H1 (cell line): ENCODE data around the gene IL17RD. TPM values are rescaled to one million over a fixed set of nuclear protein-coding genes. Genes with fewer than 3 reads are reported as not detected.

Experiments
- CTCF ChIA-PET: fragments of 300-600 bp; sonication (Branson Sonifier 250); formaldehyde crosslinking; loops from one replicate; lab custom pipeline; 2021; ENCODE audit not compliant: partially characterized antibody; lab: Charles Lee
- POLR2A ChIA-PET: fragments of 300-600 bp; sonication (Branson Sonifier 250); formaldehyde crosslinking; loops from one replicate; lab custom pipeline; 2021; ENCODE audit warnings: inconsistent platforms; ENCODE audit not compliant: partially characterized antibody; lab: Charles Lee
- DNase-seq, 2 experiments: peaks; one replicate each; pipeline versions ENCODE4 v3.0.0 to v3.0.0-alpha.2; 2010 to 2022; ENCODE audit warnings: low spot score in 2 of 2, low read depth in 1 of 2, mixed read lengths in 1 of 2
- FAIRE-seq: peaks from 2 replicates; lab custom pipeline; 2011; peaks lifted over from hg19 to GRCh38; lab: Jason Lieb, UNC
- H2AFZ ChIP-seq: 2 replicates; pipeline ENCODE4 v1.8.1; 2012; ENCODE audit warnings: low read length, inconsistent platforms
- H2AK5ac ChIP-seq: 2 replicates; pipeline ENCODE4 v1.6.1; 2013; ENCODE audit warnings: low read depth, low read length
- H2BK120ac ChIP-seq: replicated peaks from 2 replicates; pipeline ENCODE3; 2013; ENCODE audit warnings: low read depth, low read length, inconsistent platforms
- H2BK12ac ChIP-seq: 2 replicates; pipeline ENCODE4 v1.6.1; 2013; ENCODE audit warnings: low read depth, low read length
- H2BK15ac ChIP-seq: 2 replicates; pipeline ENCODE4 v1.6.1; 2013; ENCODE audit warnings: low read length
- H2BK20ac ChIP-seq: 2 replicates; pipeline ENCODE4 v1.6.1; 2013; ENCODE audit warnings: low read length
- H2BK5ac ChIP-seq: 2 replicates; pipeline ENCODE4 v1.6.1; 2013; ENCODE audit warnings: low read depth, low read length
- H3K14ac ChIP-seq: 2 replicates; pipeline ENCODE4 v1.6.1; 2013; ENCODE audit warnings: inconsistent platforms; ENCODE audit not compliant: insufficient read length
- H3K18ac ChIP-seq: 2 replicates; pipeline ENCODE4 v1.6.1; 2013; ENCODE audit warnings: low read length; ENCODE audit errors: extremely low read depth
- H3K23ac ChIP-seq: 2 replicates; pipeline ENCODE4 v1.6.1; 2013; ENCODE audit warnings: inconsistent platforms; ENCODE audit not compliant: insufficient read length
- H3K23me2 ChIP-seq: 2 replicates; pipeline ENCODE4 v1.6.1; 2013; ENCODE audit warnings: low read depth, low read length
- H3K27ac ChIP-seq: 2 replicates; pipeline ENCODE4 v1.6.1; 2011; ENCODE audit warnings: low read depth, low read length, inconsistent platforms
- H3K27me3 ChIP-seq, 4 experiments: replicated peaks in 1 of 4; 1 replicate in 1 of 4; 2 replicates in 3 of 4; pipeline versions ENCODE4 v1.6.1 to v1.8.1; 2011 to 2013; ENCODE audit warnings: low read length in 3 of 4, mild to moderate bottlenecking in 3 of 4, inconsistent platforms in 2 of 4, mixed read lengths in 2 of 4, moderate library complexity in 1 of 4; ENCODE audit not compliant: control insufficient read depth in 3 of 4, insufficient read depth in 3 of 4; ENCODE audit errors: extremely low read depth in 1 of 4
- H3K36me3 ChIP-seq, 4 experiments: 2 replicates each; pipeline versions ENCODE4 v1.6.1 to v1.8.1; 2011 to 2013; ENCODE audit warnings: mild to moderate bottlenecking in 4 of 4, low read length in 3 of 4, moderate library complexity in 2 of 4, control low read depth in 1 of 4, inconsistent platforms in 1 of 4; ENCODE audit not compliant: insufficient read depth in 4 of 4, control insufficient read depth in 2 of 4
- H3K4ac ChIP-seq: replicated peaks from 2 replicates; pipeline ENCODE3; 2013; ENCODE audit warnings: low read length, low read depth, mixed read lengths, inconsistent platforms; ENCODE audit not compliant: insufficient read length
- H3K4me1 ChIP-seq, 4 experiments: replicated peaks in 1 of 4; 1 replicate in 1 of 4; 2 replicates in 3 of 4; pipeline versions ENCODE4 v1.6.1 to v1.8.1; 2011 to 2013; ENCODE audit warnings: low read length in 3 of 4, inconsistent platforms in 2 of 4, mixed read lengths in 1 of 4; ENCODE audit not compliant: insufficient read depth in 4 of 4, control insufficient read depth in 3 of 4
- H3K4me2 ChIP-seq, 2 experiments: 2 replicates each; pipeline versions ENCODE4 v1.6.1 to v1.8.1; 2011 to 2013; ENCODE audit warnings: low read depth in 2 of 2, low read length in 2 of 2, control low read depth in 1 of 2, inconsistent platforms in 1 of 2, mild to moderate bottlenecking in 1 of 2; ENCODE audit not compliant: insufficient read depth in 1 of 2
- H3K4me3 ChIP-seq, 4 experiments: fragments of 200-600, 300-600 bp in 1 of 4; sonication (generic), shearing (Covaris generic), sonication (Bioruptor Twin) in 1 of 4; 2 replicates each; pipeline versions ENCODE4 v1.5.1 to v1.8.1; 2011 to 2016; ENCODE audit warnings: low read length in 4 of 4, low read depth in 3 of 4, control low read depth in 2 of 4, inconsistent platforms in 2 of 4, mild to moderate bottlenecking in 2 of 4, mixed read lengths in 1 of 4, moderate library complexity in 1 of 4; ENCODE audit not compliant: insufficient read depth in 2 of 4; ENCODE audit errors: extremely low read depth in 1 of 4
- H3K56ac ChIP-seq: replicated peaks from 2 replicates; pipeline ENCODE3; 2013; ENCODE audit warnings: low read depth, mild to moderate bottlenecking, mixed read lengths, low read length, inconsistent platforms; ENCODE audit not compliant: insufficient read length
- H3K79me1 ChIP-seq: 2 replicates; pipeline ENCODE4 v1.6.1; 2013; ENCODE audit warnings: low read depth, low read length, control low read depth
- H3K79me2 ChIP-seq, 2 experiments: 2 replicates each; pipeline versions ENCODE4 v1.6.1 to v1.8.1; 2012 to 2013; ENCODE audit warnings: low read length in 2 of 2, mild to moderate bottlenecking in 2 of 2, inconsistent platforms in 1 of 2; ENCODE audit not compliant: insufficient read depth in 2 of 2, control insufficient read depth in 1 of 2
- H3K9ac ChIP-seq, 4 experiments: replicated peaks in 1 of 4; 1 replicate in 1 of 4; 2 replicates in 3 of 4; pipeline versions ENCODE4 v1.6.1 to v1.8.1; 2011 to 2013; ENCODE audit warnings: low read depth in 3 of 4, low read length in 3 of 4, control low read depth in 2 of 4, mild to moderate bottlenecking in 2 of 4, moderate library complexity in 2 of 4, inconsistent platforms in 1 of 4; ENCODE audit errors: extremely low read depth in 1 of 4
- H3K9me3 ChIP-seq, 2 experiments: 2 replicates each; pipeline versions ENCODE4 v1.6.1 to v1.8.1; 2012 to 2013; ENCODE audit warnings: mild to moderate bottlenecking in 2 of 2, moderate library complexity in 2 of 2, control low read depth in 1 of 2, inconsistent platforms in 1 of 2, low read depth in 1 of 2, low read length in 1 of 2, mixed read lengths in 1 of 2; ENCODE audit not compliant: insufficient read depth in 2 of 2
- H4K20me1 ChIP-seq, 2 experiments: replicated peaks in 1 of 2; 2 replicates each; pipeline versions ENCODE3 to v1.8.1; 2011 to 2013; ENCODE audit warnings: inconsistent platforms in 2 of 2, low read length in 2 of 2, mild to moderate bottlenecking in 1 of 2; ENCODE audit not compliant: insufficient read depth in 2 of 2, control insufficient read depth in 1 of 2
- H4K5ac ChIP-seq: 2 replicates; pipeline ENCODE4 v1.6.1; 2013; ENCODE audit warnings: low read length, low read depth, mixed read lengths, inconsistent platforms; ENCODE audit not compliant: insufficient read length
- H4K8ac ChIP-seq: 2 replicates; pipeline ENCODE4 v1.8.0; 2013; ENCODE audit warnings: mild to moderate bottlenecking, moderate library complexity, low read length, inconsistent platforms; ENCODE audit not compliant: insufficient read depth; ENCODE audit errors: extremely low read depth
- H4K91ac ChIP-seq: replicated peaks from 2 replicates; pipeline ENCODE3; 2013; ENCODE audit warnings: low read length, mixed read lengths, inconsistent platforms; ENCODE audit not compliant: insufficient read length
- SIX5 ChIP-seq: IDR thresholded peaks from 2 replicates; pipeline ENCODE4 v1.6.1; 2011; ENCODE audit warnings: mild to moderate bottlenecking, low read depth, low read length
- WGBS, 2 experiments: shearing (Covaris generic) in 1 of 2; methylation state at CpG; one replicate each; pipeline versions ENCODE4 v1.1.6 to v1.1.7; 2013 to 2015; ENCODE audit warnings: low lambda C conversion rate in 2 of 2, mixed read lengths in 2 of 2, inconsistent platforms in 1 of 2, low coverage in 1 of 2, missing lambda C conversion rate in 1 of 2; ENCODE audit not compliant: insufficient replicate concordance in 2 of 2, insufficient coverage in 1 of 2, insufficient read length in 1 of 2; ENCODE audit errors: extremely low coverage in 1 of 2, missing lambda C conversion rate in 1 of 2; 5-methylcytosine and 5-hydroxymethylcytosine counted together
- polyA plus RNA-seq, 7 experiments: library from polyadenylated mRNA; depleted of rRNA in 3 of 7; stranded (reverse) in 5 of 7; unstranded in 2 of 7; fragments of >200 nt in 5 of 7; fragments of 200-250 nt in 2 of 7; gene quantifications; 1 replicate in 5 of 7; 2 replicates in 1 of 7; 4 replicates in 1 of 7; pipeline versions ENCODE4 v1.2.1 to v1.2.3, GENCODE V29; 2011 to 2013; ENCODE audit warnings: missing spikeins in 2 of 7, mixed read lengths in 2 of 7
- total RNA-seq: library from RNA; stranded (reverse); fragmentation: NEBNext Ultra II Directional; extraction: Animal tissue kit (Norgen Biotek cat#: 25700); gene quantifications from 2 replicates; pipeline ENCODE4 v1.2.1, GENCODE V29; 2021
- TF ChIP-seq, protein P1 (sequence below): IDR thresholded peaks from 2 replicates; pipeline ENCODE4 v1.6.1; 2011; ENCODE audit warnings: low read length, improper control_type of control experiment

Gene IL17RD
- total and polyA plus RNA-seq, 2 of the 8 experiments (the other 6 are each of a cell fraction or from before 2014, with no cell fraction given): 10.9 to 48.9 TPM

DNA sequence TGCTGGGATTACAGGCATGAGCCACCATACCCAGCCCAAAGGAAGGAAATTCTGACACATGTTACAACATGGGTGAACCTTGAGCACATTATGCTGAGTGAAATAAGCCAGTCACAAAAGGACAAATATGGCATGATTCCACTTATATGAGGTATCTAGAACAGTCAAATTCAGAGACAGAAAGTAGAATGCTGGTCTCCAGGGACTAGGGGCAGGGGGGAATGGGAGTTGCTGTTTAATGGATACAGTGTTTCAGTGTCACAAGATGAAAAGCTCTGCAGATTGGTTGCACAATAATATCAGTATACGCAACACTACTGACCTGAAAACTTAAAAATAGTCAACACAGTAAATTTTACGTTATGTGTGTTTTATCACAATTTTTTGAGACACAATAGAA lies 100.6 kb downstream of the IL17RD start:
- ChIA-PET POLR2A (interaction anchor here (0.7 to 1.0 kb wide), 2 partner anchors 12 to 17 kb away, joined by 3 read pairs; no protein-coding TSS in a partner anchor), CTCF (no interaction called here)
- H3K4me2 ChIP-seq: no peak overlapping the region

More for the DNA sequence above, 100.6 kb downstream of the IL17RD start:
- DNase-seq (no peak), FAIRE-seq (no peak)
- Histone ChIP-seq H3K36me3 (no peaks in the 10 kb centered on the region), H2AFZ (no peak overlapping the region), H3K56ac (no peak overlapping the region), H3K4me3 (no peak overlapping the region), H3K23ac (no peak overlapping the region), H4K20me1 (no peaks in the 10 kb centered on the region), H3K4me1 (peaks cover 0 to 15% (median 8%) of the 10 kb centered on the region in 4 experiments; a peak in 6 of 7 replicates), H3K79me2 (no peaks in the 10 kb centered on the region), H2BK15ac (no peak overlapping the region), H3K9ac (no peak overlapping the region), H3K14ac (no peak overlapping the region), H2BK5ac (no peak overlapping the region), H2BK12ac (no peak overlapping the region), H3K9me3 (no peaks in the 10 kb centered on the region), H4K8ac (no peak overlapping the region), H2BK120ac (no peak overlapping the region), H4K5ac (no peak overlapping the region), H3K23me2 (peaks cover 2% of the 10 kb centered on the region; the same call in 1 of the 2 replicates), H3K4ac (no peak overlapping the region), H2BK20ac (0 out of 2 replicates have a peak overlapping the region, but pooled peaks have one; percentile 72), H3K79me1 (peaks cover 3% of the 10 kb centered on the region; the same call in 1 of the 2 replicates), H3K27ac (no peak overlapping the region), H3K18ac (no peak overlapping the region), H3K27me3 (no peaks in the 10 kb centered on the region), H2AK5ac (no peak overlapping the region), H4K91ac (no peak overlapping the region)
- TF ChIP-seq, protein P1, sequence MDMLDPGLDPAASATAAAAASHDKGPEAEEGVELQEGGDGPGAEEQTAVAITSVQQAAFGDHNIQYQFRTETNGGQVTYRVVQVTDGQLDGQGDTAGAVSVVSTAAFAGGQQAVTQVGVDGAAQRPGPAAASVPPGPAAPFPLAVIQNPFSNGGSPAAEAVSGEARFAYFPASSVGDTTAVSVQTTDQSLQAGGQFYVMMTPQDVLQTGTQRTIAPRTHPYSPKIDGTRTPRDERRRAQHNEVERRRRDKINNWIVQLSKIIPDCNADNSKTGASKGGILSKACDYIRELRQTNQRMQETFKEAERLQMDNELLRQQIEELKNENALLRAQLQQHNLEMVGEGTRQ: no peak
- no peak for TF ChIP-seq SIX5
- 97% methylated on average over 2 of the region's 2 CpGs; no CpG with 5 or more reads in 1 of the 2 experiments for WGBS, 2 experiments
